Measurements from ENCODE around the gene SLC5A10.
"Not testable (repeated sequence)": the region's sequence is repeated elsewhere in the genome, so short reads cannot be mapped to it uniquely, and the experiment has no call there.

Gene SLC5A10

DNA sequence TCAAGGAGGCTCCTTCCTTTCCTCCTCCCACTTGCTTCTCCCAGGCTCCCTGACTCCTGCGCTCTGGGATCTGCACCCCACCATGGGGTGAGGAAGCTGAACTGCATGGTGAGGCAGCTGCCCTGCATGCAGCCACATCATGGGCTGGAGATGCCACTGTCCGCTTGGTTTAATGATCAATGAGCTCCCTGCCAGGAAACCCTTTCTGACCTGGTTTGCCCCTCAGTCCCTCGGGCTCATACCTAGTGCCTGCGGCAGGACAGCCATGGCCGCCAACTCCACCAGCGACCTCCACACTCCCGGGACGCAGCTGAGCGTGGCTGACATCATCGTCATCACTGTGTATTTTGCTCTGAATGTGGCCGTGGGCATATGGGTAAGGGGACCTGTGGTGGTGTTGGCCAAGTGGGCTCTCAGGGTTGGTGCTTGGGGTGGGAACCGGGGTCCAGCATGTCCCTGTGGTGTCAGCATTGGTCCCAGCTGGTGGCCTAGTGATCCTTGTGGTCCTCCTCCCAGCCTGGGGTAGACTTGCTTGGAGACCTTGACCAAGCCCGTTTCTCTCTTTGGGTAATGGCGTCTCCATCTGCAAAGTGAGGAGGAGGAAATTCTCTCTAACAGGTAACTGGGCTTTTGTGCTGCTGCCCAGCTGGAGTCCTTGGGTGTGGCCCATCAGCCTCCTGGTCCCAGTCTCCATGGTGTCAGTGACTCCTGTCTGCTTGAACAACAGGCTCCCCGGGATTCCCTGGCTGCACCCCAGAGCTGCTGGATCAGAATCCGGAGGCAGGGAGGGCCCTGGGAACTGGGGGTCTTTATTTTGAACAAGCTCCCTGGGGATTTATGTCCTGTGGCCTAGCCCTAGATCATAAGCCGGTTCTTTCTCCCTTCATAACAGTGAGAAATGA lies at the start of gene SLC5A10:
SLC5A10 (plus strand) TSS at position 225 of the 902 bp plus-strand sequence; CDS start at position 266, 41 bp downstream.
- DNase-seq (ENCODE audit: low spot score) = no peak

- DNase-seq (ENCODE audit: low spot score) = no peak
Observed at GRCh38 chr17:18904482-18904881, 47.5 kb upstream of the SLC5A10 start.

GRCh38 chr17:18905226-18905625 lies 46.7 kb upstream of the SLC5A10 start:
- DNase-seq (ENCODE audit: low spot score) = no peak

- DNase-seq (ENCODE audit: low spot score) = no peak
Observed at GRCh38 chr17:18910326-18910725, 41.6 kb upstream of the SLC5A10 start.

- no peak for DNase-seq (ENCODE audit: low spot score)
Observed at GRCh38 chr17:18910881-18911280, 41.1 kb upstream of the SLC5A10 start.

GRCh38 chr17:18916816-18917500 lies 35.0 kb upstream of the SLC5A10 start:
- no peak for DNase-seq (ENCODE audit: low spot score)

- no peak for DNase-seq (ENCODE audit: low spot score)
Observed at GRCh38 chr17:18917506-18918032, 34.4 kb upstream of the SLC5A10 start.

- DNase-seq (ENCODE audit: low spot score) = no peak
Observed at GRCh38 chr17:18919963-18920362, 32.0 kb upstream of the SLC5A10 start.

- DNase-seq (ENCODE audit: low spot score) = no peak
Observed at GRCh38 chr17:18920911-18921441, 31.0 kb upstream of the SLC5A10 start.

- no peak for DNase-seq (ENCODE audit: low spot score)
Observed at GRCh38 chr17:18921485-18921884, 30.5 kb upstream of the SLC5A10 start.

GRCh38 chr17:18921912-18922451 lies 30.0 kb upstream of the SLC5A10 start:
- no peak for DNase-seq (ENCODE audit: low spot score)

GRCh38 chr17:18922596-18922995 lies 29.4 kb upstream of the SLC5A10 start:
- DNase-seq (ENCODE audit: low spot score) = not testable (repeated sequence)

DNA sequence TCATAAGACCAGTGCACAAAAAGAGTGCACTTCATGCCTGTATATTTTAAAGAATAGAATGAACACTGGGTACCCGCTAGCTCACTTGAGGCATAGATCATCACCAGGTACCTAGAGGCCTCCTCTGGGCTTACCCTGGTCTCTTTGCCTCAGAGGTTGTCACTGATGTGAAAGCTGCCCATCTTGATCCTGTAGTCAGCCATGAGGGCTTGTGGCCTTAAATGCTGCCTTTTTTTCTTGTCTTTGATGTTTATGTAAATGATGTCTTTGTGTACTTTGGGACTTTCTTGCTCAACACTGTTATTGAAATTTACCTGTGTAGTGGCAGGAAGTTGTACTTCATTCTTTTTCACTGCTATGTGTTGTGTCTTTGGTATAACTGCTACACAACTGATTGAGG lies 26.8 kb upstream of the SLC5A10 start:
- no peak for DNase-seq (ENCODE audit: low spot score)

GRCh38 chr17:18928628-18929125 lies 23.3 kb upstream of the SLC5A10 start:
- DNase-seq (ENCODE audit: low spot score) = no peak

- no peak for DNase-seq (ENCODE audit: low spot score)
Observed at GRCh38 chr17:18932360-18933055, 19.5 kb upstream of the SLC5A10 start.

DNA sequence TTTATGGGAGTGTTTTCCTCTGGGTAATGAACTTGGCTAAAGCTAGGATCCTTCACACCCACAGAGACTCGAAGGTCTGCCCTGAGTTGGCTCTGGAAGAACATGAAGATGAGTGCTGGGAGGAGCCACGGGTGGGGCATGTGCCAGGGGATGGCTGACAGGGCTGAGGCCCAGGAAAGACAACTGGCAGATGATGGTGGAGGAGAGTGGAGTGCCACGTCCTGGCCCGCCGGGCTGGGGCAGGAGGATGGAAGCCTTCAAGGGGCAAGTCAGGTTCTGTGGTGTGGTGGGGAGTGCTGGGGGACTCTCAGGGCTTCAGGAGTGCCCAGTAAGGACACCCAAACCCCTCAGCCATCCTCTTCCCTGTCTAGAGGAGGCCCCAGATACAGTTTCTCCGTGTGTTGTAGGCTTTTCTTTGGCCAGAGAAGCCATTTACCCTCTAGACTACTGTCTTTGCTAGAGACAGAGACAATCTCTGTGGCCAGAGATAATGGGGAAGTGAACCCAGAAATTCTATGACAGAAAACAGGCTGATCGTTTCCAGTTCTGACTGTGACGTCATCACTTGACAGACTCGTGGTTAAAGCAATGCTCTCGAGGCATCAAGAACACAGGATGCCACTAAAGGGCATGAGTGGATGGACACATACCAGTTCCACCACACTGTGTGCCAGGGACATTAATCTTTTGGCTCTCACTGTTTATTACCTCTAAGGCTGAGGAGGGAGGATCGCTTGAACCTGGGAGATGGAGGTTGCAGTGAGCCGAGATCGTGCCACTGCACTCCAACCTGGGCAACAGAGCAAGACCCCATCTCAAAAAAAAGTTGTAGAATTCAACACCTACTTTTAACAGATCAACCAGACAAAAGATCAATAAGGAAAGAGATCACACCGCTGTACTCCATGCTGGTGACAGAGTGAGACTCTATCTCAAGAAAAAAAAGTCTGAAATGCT lies 18.6 kb upstream of the SLC5A10 start:
- DNase-seq (ENCODE audit: low spot score) = no peak

DNA sequence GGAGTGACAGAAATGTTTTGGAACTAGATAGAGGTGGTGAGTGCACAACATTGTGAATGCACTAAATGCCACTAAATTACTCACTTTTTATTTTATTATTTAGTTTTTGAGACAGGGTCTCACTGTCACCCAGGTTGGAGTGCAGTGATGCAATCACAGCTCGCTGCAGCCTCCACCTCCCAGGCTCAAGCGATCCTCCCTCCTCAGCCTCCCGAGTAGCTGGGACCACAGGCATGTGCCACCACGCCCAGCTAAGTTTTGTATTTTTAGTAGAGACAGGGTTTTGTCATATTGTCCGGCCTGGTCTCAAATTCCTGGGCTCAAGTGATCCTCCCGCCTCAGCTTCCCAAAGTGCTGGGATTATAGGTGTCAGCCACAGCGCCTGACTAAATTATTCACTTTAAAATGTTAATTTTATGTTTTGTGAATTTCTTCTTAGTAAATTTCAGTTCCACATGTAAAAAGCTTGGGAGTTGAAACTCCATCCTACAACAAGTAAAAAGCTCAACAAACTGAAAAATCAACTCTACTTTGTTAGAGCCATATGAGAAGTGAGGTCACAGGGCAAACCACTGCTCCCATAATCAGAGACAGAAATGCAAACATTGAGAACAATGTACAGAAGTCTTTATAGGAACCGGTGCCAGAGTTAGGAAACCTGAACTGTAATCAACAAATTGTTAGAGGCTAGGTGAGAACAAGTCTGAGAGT lies 13.8 kb upstream of the SLC5A10 start:
- DNase-seq (ENCODE audit: low spot score) = no peak

DNA sequence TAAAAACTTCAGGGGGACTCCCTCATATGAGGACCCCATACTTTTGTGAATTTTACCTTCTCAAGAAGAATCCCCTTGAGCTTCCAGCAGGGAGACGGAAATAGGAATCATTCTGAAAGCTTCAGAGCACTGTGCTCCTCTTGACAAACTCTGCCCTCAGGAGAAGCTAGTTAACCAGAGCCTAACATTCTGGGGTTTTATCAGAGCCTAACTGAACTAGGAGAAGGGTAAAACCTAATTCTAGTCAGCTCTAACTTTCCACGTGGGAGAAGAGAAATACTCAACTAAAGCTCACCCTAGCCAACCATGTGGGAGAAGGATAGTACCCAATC lies 13.3 kb upstream of the SLC5A10 start:
- DNase-seq (ENCODE audit: low spot score) = no peak

GRCh38 chr17:18944646-18945045 lies 7.3 kb upstream of the SLC5A10 start:
- DNase-seq (ENCODE audit: low spot score) = no peak

DNA sequence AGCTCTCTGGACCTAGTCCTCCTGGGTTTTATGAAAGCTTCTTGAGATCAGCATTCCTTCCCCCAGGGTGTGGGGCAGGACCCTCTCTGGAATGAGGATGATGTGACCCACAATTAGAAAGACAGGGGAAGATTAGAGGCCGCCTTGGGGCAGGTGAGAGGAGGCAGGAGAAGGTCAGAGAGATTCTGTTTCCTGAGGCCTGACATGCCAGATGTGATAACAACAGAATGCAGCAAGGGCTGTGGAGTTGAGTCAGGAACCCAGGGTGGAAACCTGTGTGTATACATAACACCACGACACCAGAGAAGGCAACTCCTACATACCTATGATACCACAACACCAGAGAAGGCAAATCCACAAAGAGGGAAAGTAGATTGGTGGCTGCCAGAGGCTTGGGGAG lies 5.4 kb upstream of the SLC5A10 start:
- no peak for DNase-seq (ENCODE audit: low spot score)

Data from HuH-7.5 (cell line).